ENCODE data around the gene GALNT7. TPM values are rescaled to one million over a fixed set of nuclear protein-coding genes. Genes with fewer than 3 reads are reported as not detected.

GALNT7 gene
- polyA plus RNA-seq, 3 donors, result 12.3 to 29.0 (median 19.7) TPM

DNA sequence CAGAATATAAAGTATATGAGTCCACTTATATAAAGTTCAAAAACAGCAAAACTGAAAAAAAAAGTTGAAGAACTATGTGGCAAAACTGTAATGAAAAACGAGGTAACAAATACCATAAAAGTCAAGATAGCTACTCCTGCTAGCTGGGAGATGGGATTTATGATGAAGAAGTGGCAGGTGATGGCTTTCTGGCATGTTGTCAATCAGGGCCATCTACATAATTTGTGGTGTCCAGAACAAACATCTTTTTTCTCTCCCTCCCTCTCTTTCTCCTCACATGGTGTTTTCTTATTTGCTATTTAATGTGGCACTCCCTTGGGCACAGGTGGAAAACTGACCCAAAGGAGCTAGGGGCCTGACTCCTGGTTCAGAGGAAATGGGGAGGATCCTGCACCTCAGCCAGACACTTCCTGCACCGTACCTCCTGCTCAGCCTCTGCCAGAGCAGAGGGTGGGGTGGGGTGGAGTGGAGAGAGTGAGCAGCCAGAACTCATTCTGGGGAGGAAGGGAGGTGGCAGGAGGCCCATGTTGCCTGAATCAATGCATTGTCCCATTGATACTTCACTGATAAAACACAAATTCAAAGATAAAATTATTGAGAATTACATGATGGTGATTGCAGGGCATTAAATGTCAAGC, 196.9 kb downstream of the GALNT7 start:
- no peak overlapping the region for H3K9ac ChIP-seq (ENCODE audit: insufficient read depth, low read length, poor library complexity, severe bottlenecking)
- Mint-ChIP-seq H3K9me3 (no peaks in the 10 kb centered on the region), H3K27me3 (ENCODE audit: low read depth in 3 of 3) (peaks cover 0 to 3% (median 1%) of the 10 kb centered on the region in 3 donors), H3K36me3 (no peaks in the 10 kb centered on the region), H3K4me1 (peaks cover 18% of the 10 kb centered on the region), H3K27ac (no peak overlapping the region), H3K4me3 (peak overlapping the region in 1 of 2 donors; percentile 20)
- intact Hi-C loops (cut with micrococcal nuclease), result loop anchor here in 1 of 2 donors (5.0 kb wide), 1 partner anchor 52 kb away; no protein-coding TSS in a partner anchor
- no peak overlapping the region for H3K27ac ChIP-seq (ENCODE audit: low read depth in 1 of 2, low read length in 2 of 2)
- H3K4me3 ChIP-seq (replicated peaks in 1 of 3; ENCODE audit: low read depth in 2 of 3, low read length in 3 of 3), result no peak overlapping the region
- DNase-seq, result no peak
- no peak overlapping the region for H3K4me2 ChIP-seq (replicated peaks; ENCODE audit: extremely low read depth, low read length, poor library complexity, severe bottlenecking)
- H3K4me1 ChIP-seq (ENCODE audit: control insufficient read depth in 1 of 2, insufficient read depth in 2 of 2, low read length in 2 of 2), result peaks cover 5 to 15% of the 10 kb centered on the region in 2 donors
- H2AFZ ChIP-seq (ENCODE audit: insufficient read depth, low read depth, low read length, poor library complexity, severe bottlenecking), result no peak overlapping the region
- no peaks in the 10 kb centered on the region for H3K27me3 ChIP-seq (ENCODE audit: control insufficient read depth in 2 of 2, insufficient read depth in 2 of 2, low read length in 2 of 2)
- H3K36me3 ChIP-seq (replicated peaks in 1 of 2; ENCODE audit: control insufficient read depth in 1 of 2, insufficient read depth in 2 of 2, low read length in 2 of 2), result no peaks in the 10 kb centered on the region
- H4K20me1 ChIP-seq (ENCODE audit: insufficient read depth, low read length), result no peaks in the 10 kb centered on the region
- WGBS (ENCODE audit: insufficient coverage), result no CpG with 5 or more reads among the region's 2 CpGs
- TF ChIP-seq, protein P1, sequence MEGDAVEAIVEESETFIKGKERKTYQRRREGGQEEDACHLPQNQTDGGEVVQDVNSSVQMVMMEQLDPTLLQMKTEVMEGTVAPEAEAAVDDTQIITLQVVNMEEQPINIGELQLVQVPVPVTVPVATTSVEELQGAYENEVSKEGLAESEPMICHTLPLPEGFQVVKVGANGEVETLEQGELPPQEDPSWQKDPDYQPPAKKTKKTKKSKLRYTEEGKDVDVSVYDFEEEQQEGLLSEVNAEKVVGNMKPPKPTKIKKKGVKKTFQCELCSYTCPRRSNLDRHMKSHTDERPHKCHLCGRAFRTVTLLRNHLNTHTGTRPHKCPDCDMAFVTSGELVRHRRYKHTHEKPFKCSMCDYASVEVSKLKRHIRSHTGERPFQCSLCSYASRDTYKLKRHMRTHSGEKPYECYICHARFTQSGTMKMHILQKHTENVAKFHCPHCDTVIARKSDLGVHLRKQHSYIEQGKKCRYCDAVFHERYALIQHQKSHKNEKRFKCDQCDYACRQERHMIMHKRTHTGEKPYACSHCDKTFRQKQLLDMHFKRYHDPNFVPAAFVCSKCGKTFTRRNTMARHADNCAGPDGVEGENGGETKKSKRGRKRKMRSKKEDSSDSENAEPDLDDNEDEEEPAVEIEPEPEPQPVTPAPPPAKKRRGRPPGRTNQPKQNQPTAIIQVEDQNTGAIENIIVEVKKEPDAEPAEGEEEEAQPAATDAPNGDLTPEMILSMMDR (IDR thresholded peaks at IDR 0.05), result no peak
- H3K79me2 ChIP-seq (ENCODE audit: insufficient read depth, low read length), result no peaks in the 10 kb centered on the region
- H3K9me3 ChIP-seq (replicated peaks in 1 of 2; ENCODE audit: control insufficient read depth in 1 of 2, insufficient read depth in 1 of 2, low read length in 2 of 2), result no peaks in the 10 kb centered on the region

DNA sequence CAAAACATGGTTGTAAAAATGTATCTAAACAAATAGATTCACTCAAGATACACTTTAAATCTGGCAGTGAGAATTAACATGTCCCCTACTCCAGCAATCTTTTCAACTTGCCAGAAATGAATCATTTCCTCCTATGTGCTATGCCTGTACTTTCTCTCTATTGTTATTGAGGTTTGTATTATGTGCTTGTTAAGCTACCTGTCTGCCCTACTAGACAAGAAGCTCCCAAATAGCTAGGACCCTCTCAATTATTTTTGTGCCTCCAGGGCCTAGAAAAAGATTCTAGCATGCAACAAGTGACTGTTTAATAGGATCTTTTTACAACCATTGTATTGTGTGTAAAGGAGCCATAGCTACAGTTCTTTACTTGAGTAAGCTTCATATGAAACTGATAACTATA, 198.7 kb downstream of the GALNT7 start:
- no peak overlapping the region for H3K4me2 ChIP-seq (replicated peaks; ENCODE audit: extremely low read depth, low read length, poor library complexity, severe bottlenecking)
- H3K79me2 ChIP-seq (ENCODE audit: insufficient read depth, low read length), result peaks cover 14% of the 10 kb centered on the region
- intact Hi-C loops (cut with micrococcal nuclease), result loop anchor here in 1 of 2 donors (5.0 kb wide), 1 partner anchor 50 kb away; no protein-coding TSS in a partner anchor
- H4K20me1 ChIP-seq (ENCODE audit: insufficient read depth, low read length), result no peaks in the 10 kb centered on the region
- no peaks in the 10 kb centered on the region for H3K27me3 ChIP-seq (ENCODE audit: control insufficient read depth in 2 of 2, insufficient read depth in 2 of 2, low read length in 2 of 2)
- H3K4me1 Mint-ChIP-seq, result peaks cover 17% of the 10 kb centered on the region
- H3K4me3 Mint-ChIP-seq, result no peak overlapping the region
- H2AFZ ChIP-seq (ENCODE audit: insufficient read depth, low read depth, low read length, poor library complexity, severe bottlenecking), result no peak overlapping the region
- H3K36me3 ChIP-seq (replicated peaks in 1 of 2; ENCODE audit: control insufficient read depth in 1 of 2, insufficient read depth in 2 of 2, low read length in 2 of 2), result no peaks in the 10 kb centered on the region
- no peak overlapping the region for H3K27ac ChIP-seq (ENCODE audit: low read depth in 1 of 2, low read length in 2 of 2)
- H3K4me1 ChIP-seq (ENCODE audit: control insufficient read depth in 1 of 2, insufficient read depth in 2 of 2, low read length in 2 of 2), result peaks cover 5 to 19% of the 10 kb centered on the region in 2 donors
- no peak overlapping the region for H3K27ac Mint-ChIP-seq
- peaks cover 0 to 1% (median 0%) of the 10 kb centered on the region in 3 donors for H3K27me3 Mint-ChIP-seq (ENCODE audit: low read depth in 3 of 3)
- H3K4me3 ChIP-seq (replicated peaks in 1 of 3; ENCODE audit: low read depth in 2 of 3, low read length in 3 of 3), result no peak overlapping the region
- TF ChIP-seq, protein P1 (IDR thresholded peaks at IDR 0.05), result no peak
- no peak for DNase-seq
- no peaks in the 10 kb centered on the region for H3K9me3 ChIP-seq (replicated peaks in 1 of 2; ENCODE audit: control insufficient read depth in 1 of 2, insufficient read depth in 1 of 2, low read length in 2 of 2)
- H3K36me3 Mint-ChIP-seq, result no peaks in the 10 kb centered on the region
- H3K9ac ChIP-seq (ENCODE audit: insufficient read depth, low read length, poor library complexity, severe bottlenecking), result no peak overlapping the region
- peaks cover 0 to 2% (median 0%) of the 10 kb centered on the region in 7 donors for H3K9me3 Mint-ChIP-seq
